Liver (tissue), 3 donors: Measurements from ENCODE around the gene FSIP2.

Experiments
- ATF3 ChIP-seq: IDR thresholded peaks from 2 replicates; pipeline ENCODE4 v1.6.1; 2016; ENCODE audit warnings: antibody characterized with exemption
- CTCF ChIP-seq: fragments of 150-350 bp; IDR thresholded peaks from 2 replicates; pipeline ENCODE4 v1.5.1; 2017; ENCODE audit warnings: improper control_type of control experiment, low read depth, low read length; ENCODE audit not compliant: missing input control
- HNF4G ChIP-seq: IDR thresholded peaks from 2 replicates; pipeline ENCODE4 v1.6.1; 2016; ENCODE audit warnings: antibody characterized with exemption
- MAX ChIP-seq: IDR thresholded peaks from 2 replicates; pipeline ENCODE4 v1.6.1; 2016; ENCODE audit warnings: antibody characterized with exemption
- RAD21 ChIP-seq, 2 donors: IDR thresholded peaks; 2 replicates each; pipeline ENCODE4 v1.6.1; 2016; ENCODE audit warnings: antibody characterized with exemption in 2 of 2, mild to moderate bottlenecking in 2 of 2
- REST ChIP-seq: IDR thresholded peaks from 2 replicates; pipeline ENCODE4 v1.6.1; 2016; ENCODE audit warnings: antibody characterized with exemption, mild to moderate bottlenecking
- SP1 ChIP-seq: IDR thresholded peaks from 2 replicates; pipeline ENCODE4 v1.6.1; 2018; ENCODE audit warnings: antibody characterized with exemption, mild to moderate bottlenecking
- TAF1 ChIP-seq: conservative IDR thresholded peaks from 2 replicates; pipeline ENCODE4 v1.6.1; 2016; ENCODE audit warnings: antibody characterized with exemption, mild to moderate bottlenecking
- YY1 ChIP-seq: IDR thresholded peaks from 2 replicates; pipeline ENCODE4 v1.6.1; 2016; ENCODE audit warnings: antibody characterized with exemption, mild to moderate bottlenecking
- donor health status: healthy.
- donor health status: healthy.

GRCh38 chr2:185736210-185736609, 2.4 kb upstream of the FSIP2 start:
- TF ChIP-seq HNF4G (no peak), YY1 (no peak), REST (no peak), MAX (no peak), CTCF (no peak), ATF3 (no peak), TAF1 (no peak), SP1 (no peak), RAD21 (IDR thresholded peaks at IDR 0.05) (no peak)
